Kidney (tissue), 14 donors: ENCODE results near the gene THEM5. TPM values are rescaled to one million over a fixed set of nuclear protein-coding genes. Genes with fewer than 3 reads are reported as not detected.
"Not testable (repeated sequence)": the region's sequence is repeated elsewhere in the genome, so short reads cannot be mapped to it uniquely, and the experiment has no call there.

Experiments used
- DNase-seq, 5 donors: peaks; one replicate each; pipeline ENCODE4 v3.0.0-alpha.2; 2013 to 2020
- FAIRE-seq: peaks from 2 replicates; lab custom pipeline; 2012; peaks lifted over from hg19 to GRCh38; lab: Jason Lieb, UNC
- H3K27ac ChIP-seq, 2 donors: one replicate each; pipeline ENCODE4 v1.7.0; 2013; ENCODE audit warnings: low read depth in 2 of 2, low read length in 2 of 2, inconsistent platforms in 1 of 2
- H3K27me3 ChIP-seq: one replicate; pipeline ENCODE4 v1.7.1; 2013; ENCODE audit warnings: low read length, inconsistent platforms; ENCODE audit not compliant: control insufficient read depth, insufficient read depth
- H3K36me3 ChIP-seq, 3 donors: one replicate each; pipeline versions ENCODE4 v1.7.0 to v1.7.1; 2013; ENCODE audit warnings: low read length in 3 of 3, control low read depth in 1 of 3, inconsistent platforms in 1 of 3; ENCODE audit not compliant: insufficient read depth in 3 of 3, control insufficient read depth in 2 of 3
- H3K4me1 ChIP-seq, 3 donors: one replicate each; pipeline versions ENCODE4 v1.7.0 to v1.7.1; 2013; ENCODE audit warnings: low read length in 3 of 3, inconsistent platforms in 1 of 3, low read depth in 1 of 3; ENCODE audit not compliant: control insufficient read depth in 2 of 3, insufficient read depth in 2 of 3
- H3K4me3 ChIP-seq, 3 donors: one replicate each; pipeline versions ENCODE4 v1.7.0 to v1.8.1; 2013; ENCODE audit warnings: low read length in 3 of 3, control low read depth in 1 of 3, inconsistent platforms in 1 of 3
- H3K9ac ChIP-seq, 3 donors: one replicate each; pipeline versions ENCODE4 v1.7.0 to v1.7.1; 2013; ENCODE audit warnings: low read length in 3 of 3, control low read depth in 1 of 3, inconsistent platforms in 1 of 3
- H3K9me3 ChIP-seq, 3 donors: one replicate each; pipeline versions ENCODE4 v1.7.0 to v1.7.1; 2013; ENCODE audit warnings: low read length in 3 of 3, control low read depth in 1 of 3, inconsistent platforms in 1 of 3; ENCODE audit not compliant: control insufficient read depth in 2 of 3, insufficient read depth in 1 of 3
- intact Hi-C: fragments of 100-400 bp; cut with DNase I; formaldehyde crosslinking; loops from one replicate; pipeline ENCODE4 v1.11.1; 2022
- polyA plus RNA-seq: library from polyadenylated mRNA; stranded (reverse); fragments of 350-450 nt; fragmentation: Illumina TruSeq; extraction: RNeasy Lipid Tissue Mini Kit (QIAGEN cat#74804); gene quantifications from one replicate; pipeline ENCODE4 v1.2.3, GENCODE V29; 2014; ENCODE audit warnings: low read depth, low replicate concordance; ENCODE audit not compliant: insufficient read depth
- total RNA-seq: library from RNA; stranded (reverse); fragmentation: NEBNext Ultra II Directional; extraction: Animal tissue kit (Norgen Biotek cat#: 25700); gene quantifications from one replicate; pipeline ENCODE4 v1.2.1, GENCODE V29; 2021
- TF ChIP-seq, protein P1 (sequence below): IDR thresholded peaks from 3 replicates; pipeline ENCODE4 v1.5.1; 2012; ENCODE audit warnings: mild to moderate bottlenecking, moderate library complexity, borderline replicate concordance; ENCODE audit not compliant: insufficient read depth; ENCODE audit errors: extremely low read depth
- donor health status: control.
- donor health status: control.
- donor health status: control.
- donor health status: control.
- donor health status: control.
- donor health status: DM: yes; HTN: yes; CAD: no.
- donor health status: Normal renal cell carcinoma (clear cell type).

The THEM5 gene
- total and polyA plus RNA-seq, 2 donors from 2014 or later: not detected

DNA sequence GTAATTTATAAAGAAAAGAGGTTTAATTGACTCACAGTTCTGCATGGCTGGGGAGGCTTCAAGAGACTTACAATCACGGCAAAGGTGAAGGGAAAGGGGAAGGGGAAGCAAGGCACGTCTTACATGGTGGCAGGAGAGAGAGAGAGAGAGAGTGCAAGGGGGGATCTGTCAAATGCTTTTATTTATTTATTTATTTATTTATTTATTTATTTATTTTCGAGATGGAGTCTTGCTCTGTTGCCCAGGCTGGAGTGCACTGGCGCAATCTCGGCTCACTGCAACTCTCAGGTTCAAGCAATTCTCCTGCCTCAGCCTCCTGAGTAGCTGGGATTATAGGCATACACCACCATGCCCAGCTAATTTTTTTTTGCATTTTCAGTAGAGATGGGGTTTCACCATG lies 29.4 kb upstream of the THEM5 start:
- FAIRE-seq: not testable (repeated sequence)

DNA sequence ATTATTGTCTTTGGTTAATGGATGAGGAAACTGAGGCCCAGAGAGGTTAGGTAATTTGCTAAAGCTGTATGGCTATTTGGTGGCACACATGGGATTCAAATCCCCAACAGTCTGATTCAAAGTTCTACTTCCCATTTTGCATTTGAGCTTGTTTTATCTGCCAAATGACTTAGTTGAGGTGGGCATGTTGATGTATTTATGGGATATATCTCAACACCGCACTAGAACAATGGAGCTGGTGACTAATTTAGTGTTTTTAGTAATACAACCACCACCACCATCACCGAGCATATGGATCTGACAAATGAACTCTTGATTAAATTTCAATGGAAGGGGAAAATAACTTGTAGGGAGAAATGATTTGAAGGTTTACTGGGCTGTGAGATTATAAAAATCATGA lies 29.0 kb upstream of the THEM5 start:
- Histone ChIP-seq H3K9ac (no peak overlapping the region), H3K36me3 (peaks cover 0 to 3% (median 0%) of the 10 kb centered on the region in 3 donors), H3K4me3 (no peak overlapping the region), H3K27ac (no peak overlapping the region), H3K9me3 (no peaks in the 10 kb centered on the region), H3K27me3 (no peaks in the 10 kb centered on the region), H3K4me1 (no peaks in the 10 kb centered on the region)
- intact Hi-C loops: no loop called here
- no peak for DNase-seq
- TF ChIP-seq, protein P1, sequence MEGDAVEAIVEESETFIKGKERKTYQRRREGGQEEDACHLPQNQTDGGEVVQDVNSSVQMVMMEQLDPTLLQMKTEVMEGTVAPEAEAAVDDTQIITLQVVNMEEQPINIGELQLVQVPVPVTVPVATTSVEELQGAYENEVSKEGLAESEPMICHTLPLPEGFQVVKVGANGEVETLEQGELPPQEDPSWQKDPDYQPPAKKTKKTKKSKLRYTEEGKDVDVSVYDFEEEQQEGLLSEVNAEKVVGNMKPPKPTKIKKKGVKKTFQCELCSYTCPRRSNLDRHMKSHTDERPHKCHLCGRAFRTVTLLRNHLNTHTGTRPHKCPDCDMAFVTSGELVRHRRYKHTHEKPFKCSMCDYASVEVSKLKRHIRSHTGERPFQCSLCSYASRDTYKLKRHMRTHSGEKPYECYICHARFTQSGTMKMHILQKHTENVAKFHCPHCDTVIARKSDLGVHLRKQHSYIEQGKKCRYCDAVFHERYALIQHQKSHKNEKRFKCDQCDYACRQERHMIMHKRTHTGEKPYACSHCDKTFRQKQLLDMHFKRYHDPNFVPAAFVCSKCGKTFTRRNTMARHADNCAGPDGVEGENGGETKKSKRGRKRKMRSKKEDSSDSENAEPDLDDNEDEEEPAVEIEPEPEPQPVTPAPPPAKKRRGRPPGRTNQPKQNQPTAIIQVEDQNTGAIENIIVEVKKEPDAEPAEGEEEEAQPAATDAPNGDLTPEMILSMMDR: no peak
- FAIRE-seq: no peak

More for the DNA sequence above, 29.4 kb upstream of the THEM5 start:
- H3K9me3 ChIP-seq, H3K4me3 ChIP-seq, H3K27ac ChIP-seq, DNase-seq, H3K27me3 ChIP-seq, intact Hi-C loops, H3K36me3 ChIP-seq, H3K9ac ChIP-seq, H3K4me1 ChIP-seq: not testable (repeated sequence)

DNA sequence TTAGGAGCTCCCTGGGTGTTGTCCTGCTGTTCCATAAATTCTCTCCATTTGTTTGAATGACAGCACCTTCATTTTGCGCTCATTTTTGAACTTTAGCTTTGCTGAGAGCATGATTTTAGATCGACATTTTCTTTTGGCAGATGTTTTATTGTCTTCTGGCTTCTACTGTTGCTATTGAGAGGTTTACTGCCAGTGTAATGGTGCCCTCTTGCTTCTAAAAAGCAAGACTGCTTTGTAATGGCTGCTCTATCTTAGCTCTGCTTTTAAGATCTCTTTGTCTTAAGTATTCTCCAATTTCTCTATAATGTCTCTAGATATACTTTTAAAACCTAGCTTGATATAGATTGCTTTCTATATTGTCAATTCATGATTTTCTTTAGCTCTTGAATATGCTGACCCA lies 28.0 kb upstream of the THEM5 start:
- no peak for DNase-seq
- H3K36me3 ChIP-seq: no peaks in the 10 kb centered on the region
- intact Hi-C loops: no loop called here
- TF ChIP-seq, protein P1: no peak
- no peaks in the 10 kb centered on the region for H3K4me1 ChIP-seq
- FAIRE-seq: no peak
- H3K9ac ChIP-seq: no peak overlapping the region
- H3K4me3 ChIP-seq: no peak overlapping the region
- H3K9me3 ChIP-seq: no peaks in the 10 kb centered on the region
- no peak overlapping the region for H3K27ac ChIP-seq
- no peaks in the 10 kb centered on the region for H3K27me3 ChIP-seq

DNA sequence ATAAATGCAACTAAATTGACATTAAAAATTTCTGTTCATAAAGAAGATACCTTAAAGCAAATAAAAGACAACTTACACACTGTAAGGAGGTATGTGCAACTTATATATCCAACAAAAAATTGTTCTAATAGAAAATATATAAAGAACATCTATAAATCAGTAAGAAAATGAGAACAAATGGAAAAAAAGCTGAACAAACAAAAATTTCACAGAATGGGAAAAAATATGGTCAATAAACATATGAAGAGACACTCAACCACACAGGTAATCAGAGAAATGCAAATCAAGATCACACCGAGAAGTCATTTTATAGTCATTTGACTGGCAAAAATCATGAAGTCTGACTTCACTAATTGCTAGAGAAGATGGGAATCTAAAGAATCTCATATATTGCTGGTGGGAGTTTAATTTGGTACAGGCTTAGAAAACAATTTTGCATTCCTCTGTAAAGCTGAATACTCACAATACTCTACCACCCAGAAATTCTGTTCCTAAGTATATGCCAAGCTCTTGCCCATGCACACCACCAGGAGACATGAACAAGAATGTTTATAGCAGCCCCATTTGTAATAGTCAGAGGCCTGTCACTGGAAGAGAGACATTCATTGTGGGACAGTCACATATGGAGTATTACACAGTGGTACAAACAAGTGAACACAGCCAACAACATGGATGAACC lies 22.0 kb upstream of the THEM5 start:
- DNase-seq: no peak
- Histone ChIP-seq H3K9ac (no peak overlapping the region), H3K27me3 (no peaks in the 10 kb centered on the region), H3K27ac (no peak overlapping the region), H3K4me1 (no peaks in the 10 kb centered on the region), H3K9me3 (no peaks in the 10 kb centered on the region), H3K36me3 (peaks cover 2 to 4% (median 3%) of the 10 kb centered on the region in 3 donors), H3K4me3 (no peak overlapping the region)
- no peak for FAIRE-seq
- TF ChIP-seq, protein P1: no peak
- intact Hi-C loops: no loop called here

DNA sequence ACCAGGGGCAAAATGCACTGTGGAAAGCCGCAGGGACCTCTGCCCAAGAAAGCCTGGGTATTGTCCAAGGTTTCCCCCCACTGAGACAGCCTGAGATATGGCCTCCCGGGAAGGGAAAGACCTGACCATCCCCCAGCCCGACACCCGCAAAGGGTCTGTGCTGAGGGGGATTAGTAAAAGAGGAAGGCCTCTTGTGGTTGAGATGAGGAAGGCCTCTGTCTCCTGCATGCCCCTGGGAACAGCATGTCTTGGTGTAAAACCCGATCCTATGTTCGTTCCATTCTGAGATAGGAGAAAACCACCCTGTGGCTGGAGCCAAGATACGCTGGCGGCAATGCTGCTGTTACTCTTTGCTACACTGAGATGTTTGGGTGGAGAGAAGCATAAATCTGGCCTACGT lies 19.3 kb upstream of the THEM5 start:
- H3K9ac ChIP-seq, intact Hi-C loops, DNase-seq, H3K4me1 ChIP-seq, H3K27ac ChIP-seq, H3K36me3 ChIP-seq, FAIRE-seq, H3K4me3 ChIP-seq, H3K27me3 ChIP-seq, H3K9me3 ChIP-seq: not testable (repeated sequence)
